ENCODE data around the gene BLOC1S3. TPM values are rescaled to one million over a fixed set of nuclear protein-coding genes. Genes with fewer than 3 reads are reported as not detected.

The BLOC1S3 gene
- polyA plus RNA-seq, 1 experiment, result 7.0 TPM

GRCh38 chr19:45169602-45170001, 9.0 kb upstream of the BLOC1S3 start:
- TF ChIP-seq CTCF (IDR thresholded peaks at IDR 0.05; ENCODE audit: low read depth, low read length), result no peak
- no peak for DNase-seq (ENCODE audit: low read depth, low spot score)
- H3K27ac ChIP-seq (ENCODE audit: low read depth, low read length), result no peak overlapping the region
- no peaks in the 10 kb centered on the region; the same call in 1 of the 2 replicates for H3K9me3 ChIP-seq (ENCODE audit: control insufficient read depth, insufficient read depth, low read length)
- no peaks in the 10 kb centered on the region for H3K27me3 ChIP-seq (ENCODE audit: control insufficient read depth, insufficient read depth, low read length)
- no peak overlapping the region for H3K4me3 ChIP-seq (ENCODE audit: low read depth, low read length)
- POLR2A ChIA-PET, result interaction anchor here (0.6 kb wide), 1 partner anchor 376 kb away, joined by 8 read pairs; no protein-coding TSS in a partner anchor
- CTCF ChIA-PET, result no interaction called here

- CTCF ChIA-PET, result no interaction called here
- TF ChIP-seq CTCF (IDR thresholded peaks at IDR 0.05; ENCODE audit: low read depth, low read length), result no peak
- H3K4me3 ChIP-seq (ENCODE audit: low read depth, low read length), result no peak overlapping the region
- POLR2A ChIA-PET, result interaction anchor here (0.6 kb wide), 2 partner anchors 50 to 375 kb away, joined by 3 to 8 read pairs; no protein-coding TSS in a partner anchor
- H3K27me3 ChIP-seq (ENCODE audit: control insufficient read depth, insufficient read depth, low read length), result no peaks in the 10 kb centered on the region
- no peak overlapping the region for H3K27ac ChIP-seq (ENCODE audit: low read depth, low read length)
- H3K9me3 ChIP-seq (ENCODE audit: control insufficient read depth, insufficient read depth, low read length), result no peaks in the 10 kb centered on the region
- DNase-seq (ENCODE audit: low read depth, low spot score), result no peak
Measured at GRCh38 chr19:45170146-45171106, 8.2 kb upstream of the BLOC1S3 start.

GRCh38 chr19:45171211-45171623, 7.4 kb upstream of the BLOC1S3 start:
- TF ChIP-seq CTCF (IDR thresholded peaks at IDR 0.05; ENCODE audit: low read depth, low read length), result no peak
- Histone ChIP-seq H3K27ac (ENCODE audit: low read depth, low read length) (no peak overlapping the region), H3K4me3 (ENCODE audit: low read depth, low read length) (no peak overlapping the region), H3K27me3 (ENCODE audit: control insufficient read depth, insufficient read depth, low read length) (no peaks in the 10 kb centered on the region), H3K9me3 (ENCODE audit: control insufficient read depth, insufficient read depth, low read length) (no peaks in the 10 kb centered on the region)
- POLR2A ChIA-PET, result interaction anchor here (0.6 kb wide), 1 partner anchor 49 kb away, joined by 3 read pairs; no protein-coding TSS in a partner anchor
- CTCF ChIA-PET, result no interaction called here
- DNase-seq (ENCODE audit: low read depth, low spot score), result no peak

GRCh38 chr19:45172173-45172572, 6.4 kb upstream of the BLOC1S3 start:
- H3K9me3 ChIP-seq (ENCODE audit: control insufficient read depth, insufficient read depth, low read length), result no peaks in the 10 kb centered on the region
- H3K27ac ChIP-seq (ENCODE audit: low read depth, low read length), result no peak overlapping the region
- POLR2A ChIA-PET, result no interaction called here
- H3K27me3 ChIP-seq (ENCODE audit: control insufficient read depth, insufficient read depth, low read length), result no peaks in the 10 kb centered on the region
- DNase-seq (ENCODE audit: low read depth, low spot score), result no peak
- H3K4me3 ChIP-seq (ENCODE audit: low read depth, low read length), result no peak overlapping the region
- CTCF ChIA-PET, result no interaction called here
- TF ChIP-seq CTCF (IDR thresholded peaks at IDR 0.05; ENCODE audit: low read depth, low read length), result no peak

- ChIA-PET POLR2A (no interaction called here), CTCF (no interaction called here)
- Histone ChIP-seq H3K9me3 (ENCODE audit: control insufficient read depth, insufficient read depth, low read length) (no peaks in the 10 kb centered on the region), H3K27ac (ENCODE audit: low read depth, low read length) (no peak overlapping the region), H3K4me3 (ENCODE audit: low read depth, low read length) (no peak overlapping the region), H3K27me3 (ENCODE audit: control insufficient read depth, insufficient read depth, low read length) (no peaks in the 10 kb centered on the region)
- DNase-seq (ENCODE audit: low read depth, low spot score), result no peak
- no peak for TF ChIP-seq CTCF (IDR thresholded peaks at IDR 0.05; ENCODE audit: low read depth, low read length)
Measured at GRCh38 chr19:45172611-45173208, 5.9 kb upstream of the BLOC1S3 start.

Data from AG04450 (cell line).